Kidney (tissue), 14 donors: ENCODE results near the gene ATP1A2. TPM values are rescaled to one million over a fixed set of nuclear protein-coding genes. Genes with fewer than 3 reads are reported as not detected.

Experiments used
- DNase-seq, 5 donors: peaks; one replicate each; pipeline ENCODE4 v3.0.0-alpha.2; 2013 to 2020
- FAIRE-seq: peaks from 2 replicates; lab custom pipeline; 2012; peaks lifted over from hg19 to GRCh38; lab: Jason Lieb, UNC
- H3K27ac ChIP-seq, 2 donors: one replicate each; pipeline ENCODE4 v1.7.0; 2013; ENCODE audit warnings: low read depth in 2 of 2, low read length in 2 of 2, inconsistent platforms in 1 of 2
- H3K27me3 ChIP-seq: one replicate; pipeline ENCODE4 v1.7.1; 2013; ENCODE audit warnings: low read length, inconsistent platforms; ENCODE audit not compliant: control insufficient read depth, insufficient read depth
- H3K36me3 ChIP-seq, 3 donors: one replicate each; pipeline versions ENCODE4 v1.7.0 to v1.7.1; 2013; ENCODE audit warnings: low read length in 3 of 3, control low read depth in 1 of 3, inconsistent platforms in 1 of 3; ENCODE audit not compliant: insufficient read depth in 3 of 3, control insufficient read depth in 2 of 3
- H3K4me1 ChIP-seq, 3 donors: one replicate each; pipeline versions ENCODE4 v1.7.0 to v1.7.1; 2013; ENCODE audit warnings: low read length in 3 of 3, inconsistent platforms in 1 of 3, low read depth in 1 of 3; ENCODE audit not compliant: control insufficient read depth in 2 of 3, insufficient read depth in 2 of 3
- H3K4me3 ChIP-seq, 3 donors: one replicate each; pipeline versions ENCODE4 v1.7.0 to v1.8.1; 2013; ENCODE audit warnings: low read length in 3 of 3, control low read depth in 1 of 3, inconsistent platforms in 1 of 3
- H3K9ac ChIP-seq, 3 donors: one replicate each; pipeline versions ENCODE4 v1.7.0 to v1.7.1; 2013; ENCODE audit warnings: low read length in 3 of 3, control low read depth in 1 of 3, inconsistent platforms in 1 of 3
- H3K9me3 ChIP-seq, 3 donors: one replicate each; pipeline versions ENCODE4 v1.7.0 to v1.7.1; 2013; ENCODE audit warnings: low read length in 3 of 3, control low read depth in 1 of 3, inconsistent platforms in 1 of 3; ENCODE audit not compliant: control insufficient read depth in 2 of 3, insufficient read depth in 1 of 3
- CTCF ChIP-seq: IDR thresholded peaks from 3 replicates; pipeline ENCODE4 v1.5.1; 2012; ENCODE audit warnings: mild to moderate bottlenecking, moderate library complexity, borderline replicate concordance; ENCODE audit not compliant: insufficient read depth; ENCODE audit errors: extremely low read depth
- intact Hi-C: fragments of 100-400 bp; cut with DNase I; formaldehyde crosslinking; loops from one replicate; pipeline ENCODE4 v1.11.1; 2022
- polyA plus RNA-seq: library from polyadenylated mRNA; stranded (reverse); fragments of 350-450 nt; fragmentation: Illumina TruSeq; extraction: RNeasy Lipid Tissue Mini Kit (QIAGEN cat#74804); gene quantifications from one replicate; pipeline ENCODE4 v1.2.3, GENCODE V29; 2014; ENCODE audit warnings: low read depth, low replicate concordance; ENCODE audit not compliant: insufficient read depth
- total RNA-seq: library from RNA; stranded (reverse); fragmentation: NEBNext Ultra II Directional; extraction: Animal tissue kit (Norgen Biotek cat#: 25700); gene quantifications from one replicate; pipeline ENCODE4 v1.2.1, GENCODE V29; 2021
- donor health status: control.
- donor health status: control.
- donor health status: control.
- donor health status: control.
- donor health status: control.
- donor health status: DM: yes; HTN: yes; CAD: no.
- donor health status: Normal renal cell carcinoma (clear cell type).

Gene ATP1A2
- total and polyA plus RNA-seq, 2 donors from 2014 or later, result 4.1 to 5.5 TPM

DNA sequence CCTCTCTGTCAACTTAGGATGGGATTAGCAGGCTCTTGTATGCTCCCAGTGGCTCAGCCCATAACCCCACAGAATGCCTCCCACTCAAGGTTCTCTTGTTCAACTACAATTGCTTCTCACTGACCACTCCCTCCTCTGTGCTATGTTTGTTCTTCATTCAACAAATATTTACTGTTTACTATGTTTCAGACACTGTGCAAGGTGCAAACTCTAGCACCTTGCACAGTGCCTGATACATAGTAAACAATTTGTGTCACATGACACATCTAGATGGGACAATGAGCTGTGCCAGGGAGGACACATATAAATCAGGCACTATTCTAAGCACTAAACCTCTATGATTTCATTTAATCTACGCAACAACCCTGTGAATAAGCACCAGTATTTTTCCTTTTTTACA lies 15.4 kb downstream of the ATP1A2 start:
- FAIRE-seq, result no peak
- intact Hi-C loops, result no loop called here
- Histone ChIP-seq H3K4me1 (no peaks in the 10 kb centered on the region), H3K36me3 (no peaks in the 10 kb centered on the region), H3K4me3 (no peak overlapping the region), H3K9ac (no peak overlapping the region), H3K9me3 (no peaks in the 10 kb centered on the region), H3K27me3 (no peaks in the 10 kb centered on the region), H3K27ac (no peak overlapping the region)
- TF ChIP-seq CTCF, result no peak
- no peak for DNase-seq

DNA sequence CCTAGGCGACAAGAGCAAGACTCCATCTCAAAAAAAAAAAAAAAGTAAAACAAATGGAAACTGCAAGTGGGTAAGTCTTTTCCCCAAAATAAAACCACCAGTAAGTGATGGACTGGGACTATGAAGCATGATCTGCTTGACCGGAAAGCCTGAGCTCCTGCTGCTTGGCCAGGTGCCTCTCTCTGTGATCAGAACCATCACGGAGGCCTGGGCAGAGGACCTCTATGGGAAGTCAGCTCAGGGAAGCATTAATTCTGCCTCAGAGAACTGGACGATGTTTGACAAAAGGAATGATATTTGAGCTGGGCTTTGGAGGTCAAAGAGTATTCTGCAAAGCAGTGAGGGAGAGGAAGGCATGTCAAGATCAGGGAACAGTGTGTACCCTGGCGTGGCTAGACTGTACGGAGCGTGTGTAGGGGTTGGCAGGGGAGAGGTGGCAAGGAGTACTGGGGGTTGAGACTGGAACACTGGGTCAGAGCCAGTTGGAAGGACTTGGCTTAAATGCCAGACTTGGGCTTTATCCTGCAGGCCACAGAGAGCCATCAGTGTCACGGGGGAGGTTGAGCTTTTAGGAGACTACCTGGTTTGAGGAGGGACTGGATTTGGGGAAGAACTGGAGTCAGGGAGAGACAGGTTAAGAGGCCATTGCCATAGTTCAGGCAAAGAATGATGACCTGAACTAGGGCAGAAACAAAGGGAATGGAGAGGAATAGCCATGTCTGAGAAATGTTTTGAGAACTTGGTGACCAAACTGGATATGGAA lies 16.4 kb downstream of the ATP1A2 start:
- no peak for FAIRE-seq
- Histone ChIP-seq H3K4me3 (no peak overlapping the region), H3K4me1 (no peaks in the 10 kb centered on the region), H3K36me3 (no peaks in the 10 kb centered on the region), H3K9me3 (no peaks in the 10 kb centered on the region), H3K27me3 (no peaks in the 10 kb centered on the region), H3K9ac (no peak overlapping the region), H3K27ac (no peak overlapping the region)
- TF ChIP-seq CTCF, result no peak
- peak in 1 of 5 donors; percentile 1 for DNase-seq
- intact Hi-C loops, result no loop called here

DNA sequence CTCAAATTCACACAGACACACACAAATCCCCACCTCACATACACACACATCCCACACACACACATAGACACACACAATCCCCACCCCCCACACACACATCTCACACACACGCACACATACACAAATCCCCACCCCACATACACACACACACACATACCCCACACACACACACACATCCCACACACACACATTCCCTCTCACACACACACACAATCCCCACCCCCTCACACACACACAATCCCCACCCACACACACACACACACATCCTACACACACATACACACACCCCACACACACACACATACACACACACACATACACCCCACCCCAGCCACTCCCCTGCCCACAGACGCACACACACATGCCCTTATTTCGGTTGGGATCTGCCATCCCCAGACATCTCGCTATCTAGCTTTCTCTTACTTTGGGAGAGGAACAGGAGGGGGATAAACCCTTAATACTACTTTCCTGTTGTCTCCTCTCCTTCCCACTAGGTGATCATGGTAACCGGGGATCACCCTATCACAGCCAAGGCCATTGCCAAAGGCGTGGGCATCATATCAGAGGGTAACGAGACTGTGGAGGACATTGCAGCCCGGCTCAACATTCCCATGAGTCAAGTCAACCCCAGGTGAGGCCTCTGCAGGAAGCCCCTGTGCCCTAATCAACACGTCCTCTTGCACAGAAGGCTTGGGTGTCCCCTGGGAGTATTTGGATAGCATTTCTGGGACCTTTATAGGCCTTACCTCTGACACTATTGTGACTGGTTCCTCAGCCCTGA lies 18.6 kb downstream of the ATP1A2 start:
- Histone ChIP-seq H3K4me1 (no peaks in the 10 kb centered on the region), H3K4me3 (no peak overlapping the region), H3K9me3 (no peaks in the 10 kb centered on the region), H3K27me3 (no peaks in the 10 kb centered on the region), H3K27ac (no peak overlapping the region), H3K36me3 (no peaks in the 10 kb centered on the region), H3K9ac (no peak overlapping the region)
- DNase-seq (peak in 1 of 5 donors; percentile 14), FAIRE-seq (no peak)
- TF ChIP-seq CTCF, result no peak
- intact Hi-C loops, result no loop called here
